NB4 (cell line): ENCODE data around the gene PRRG2.

Source experiments
- DNase-seq: peaks from one replicate; pipeline ENCODE4 v3.0.0; 2010; ENCODE audit warnings: low read depth
- H3K4me3 ChIP-seq: one replicate; pipeline ENCODE4 v1.5.1; 2011; ENCODE audit warnings: mild to moderate bottlenecking, low read depth, low read length, moderate library complexity
- MYC ChIP-seq: IDR thresholded peaks from 2 replicates; pipeline ENCODE4 v1.6.1; 2011; ENCODE audit warnings: low read depth, low read length
- POLR2A ChIP-seq: IDR thresholded peaks from 2 replicates; pipeline ENCODE4 v1.6.1; 2011; ENCODE audit warnings: mild to moderate bottlenecking; ENCODE audit not compliant: insufficient read length; ENCODE audit errors: extremely low read depth
- TF ChIP-seq, protein P1 (sequence below): IDR thresholded peaks from one replicate; pipeline ENCODE4 v1.5.1; 2012; ENCODE audit warnings: low read depth, low read length
- TF ChIP-seq, protein P2 (sequence below): IDR thresholded peaks from 2 replicates; pipeline ENCODE4 v1.6.1; 2011; ENCODE audit warnings: low read depth, low read length

Gene PRRG2

GRCh38 chr19:49567861-49568441 is 13.2 kb upstream of the PRRG2 start:
- TF ChIP-seq POLR2A, result no peak
- TF ChIP-seq, protein P1, sequence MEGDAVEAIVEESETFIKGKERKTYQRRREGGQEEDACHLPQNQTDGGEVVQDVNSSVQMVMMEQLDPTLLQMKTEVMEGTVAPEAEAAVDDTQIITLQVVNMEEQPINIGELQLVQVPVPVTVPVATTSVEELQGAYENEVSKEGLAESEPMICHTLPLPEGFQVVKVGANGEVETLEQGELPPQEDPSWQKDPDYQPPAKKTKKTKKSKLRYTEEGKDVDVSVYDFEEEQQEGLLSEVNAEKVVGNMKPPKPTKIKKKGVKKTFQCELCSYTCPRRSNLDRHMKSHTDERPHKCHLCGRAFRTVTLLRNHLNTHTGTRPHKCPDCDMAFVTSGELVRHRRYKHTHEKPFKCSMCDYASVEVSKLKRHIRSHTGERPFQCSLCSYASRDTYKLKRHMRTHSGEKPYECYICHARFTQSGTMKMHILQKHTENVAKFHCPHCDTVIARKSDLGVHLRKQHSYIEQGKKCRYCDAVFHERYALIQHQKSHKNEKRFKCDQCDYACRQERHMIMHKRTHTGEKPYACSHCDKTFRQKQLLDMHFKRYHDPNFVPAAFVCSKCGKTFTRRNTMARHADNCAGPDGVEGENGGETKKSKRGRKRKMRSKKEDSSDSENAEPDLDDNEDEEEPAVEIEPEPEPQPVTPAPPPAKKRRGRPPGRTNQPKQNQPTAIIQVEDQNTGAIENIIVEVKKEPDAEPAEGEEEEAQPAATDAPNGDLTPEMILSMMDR, result no peak
- TF ChIP-seq MYC, result no peak
- no peak overlapping the region for H3K4me3 ChIP-seq
- peak; percentile 70 for DNase-seq

DNA sequence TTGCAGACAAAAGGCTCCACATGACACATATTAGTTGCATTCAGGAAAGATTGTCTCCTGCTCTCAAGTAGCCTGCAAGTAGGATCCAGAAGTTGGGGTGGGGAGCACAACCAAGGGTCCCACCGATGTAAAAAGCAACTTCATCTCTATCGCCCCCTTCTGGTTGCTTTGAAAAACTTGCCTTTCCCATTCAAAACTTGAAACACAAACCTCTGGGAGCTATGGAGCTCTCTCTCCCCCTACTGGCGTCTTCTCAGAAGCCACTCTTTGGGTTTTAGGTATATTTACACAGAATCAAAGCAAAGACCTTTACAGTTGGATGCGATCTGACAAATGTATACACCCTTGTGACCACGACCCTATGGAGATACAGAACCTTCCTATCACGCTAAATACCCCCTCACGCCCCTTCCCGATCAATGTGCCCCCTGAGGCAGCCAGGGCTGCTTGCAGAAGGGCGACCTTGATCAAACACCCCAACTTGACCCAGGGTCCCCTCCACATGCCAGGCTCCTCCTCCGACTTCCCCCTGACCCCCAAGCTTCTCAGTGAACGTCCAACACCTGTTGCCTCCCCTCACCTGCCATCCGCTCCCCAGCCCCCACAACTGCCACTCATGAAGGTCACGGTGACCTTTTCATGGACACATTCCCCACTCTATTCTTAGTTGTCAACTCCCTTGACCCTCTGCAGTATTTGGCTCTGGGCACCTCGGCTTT is 10.8 kb upstream of the PRRG2 start:
- TF ChIP-seq, protein P2, sequence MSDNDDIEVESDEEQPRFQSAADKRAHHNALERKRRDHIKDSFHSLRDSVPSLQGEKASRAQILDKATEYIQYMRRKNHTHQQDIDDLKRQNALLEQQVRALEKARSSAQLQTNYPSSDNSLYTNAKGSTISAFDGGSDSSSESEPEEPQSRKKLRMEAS, result no peak
- TF ChIP-seq POLR2A (no peak), MYC (peak; percentile 40; the same call in 1 of the 2 replicates)
- TF ChIP-seq, protein P1, result peak; percentile 98
- no peak overlapping the region for H3K4me3 ChIP-seq
- DNase-seq, result peak; percentile 88

DNA sequence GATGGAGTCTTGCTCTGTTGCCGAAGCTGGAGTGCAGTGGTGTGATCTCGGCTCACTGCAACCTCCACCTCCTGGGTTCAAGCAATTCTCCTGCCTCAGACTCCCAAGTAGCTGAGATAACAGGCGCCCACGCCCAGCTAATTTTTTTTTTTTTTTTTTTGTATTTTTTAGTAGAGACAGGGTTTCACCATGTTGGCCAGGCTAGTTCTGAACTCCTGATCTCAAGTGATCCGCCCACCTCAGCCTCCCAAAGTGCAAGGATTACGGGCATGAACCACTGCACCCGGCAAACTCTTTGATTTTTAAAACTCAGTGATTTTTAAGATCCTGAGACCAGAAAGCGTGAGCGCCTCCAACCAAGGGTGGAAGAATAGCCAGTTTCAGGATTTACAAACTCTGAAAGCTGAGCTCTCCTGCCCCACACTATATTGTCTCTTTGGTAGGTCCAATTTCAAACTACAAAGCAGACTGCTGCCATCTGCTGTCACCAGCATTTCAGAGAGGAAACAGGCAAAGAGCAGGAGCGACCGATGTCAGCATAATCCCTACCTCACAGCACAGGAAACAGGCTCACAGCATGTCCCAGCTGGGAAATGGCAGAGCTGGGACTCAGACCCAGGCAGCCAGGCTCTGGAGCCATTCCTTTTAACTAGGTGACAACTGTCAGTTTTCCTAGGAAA is 10.0 kb upstream of the PRRG2 start:
- peak; percentile 46 for DNase-seq
- H3K4me3 ChIP-seq, result no peak overlapping the region
- TF ChIP-seq POLR2A (no peak), MYC (no peak)
- TF ChIP-seq, protein P2, result no peak
- TF ChIP-seq, protein P1, result no peak

DNA sequence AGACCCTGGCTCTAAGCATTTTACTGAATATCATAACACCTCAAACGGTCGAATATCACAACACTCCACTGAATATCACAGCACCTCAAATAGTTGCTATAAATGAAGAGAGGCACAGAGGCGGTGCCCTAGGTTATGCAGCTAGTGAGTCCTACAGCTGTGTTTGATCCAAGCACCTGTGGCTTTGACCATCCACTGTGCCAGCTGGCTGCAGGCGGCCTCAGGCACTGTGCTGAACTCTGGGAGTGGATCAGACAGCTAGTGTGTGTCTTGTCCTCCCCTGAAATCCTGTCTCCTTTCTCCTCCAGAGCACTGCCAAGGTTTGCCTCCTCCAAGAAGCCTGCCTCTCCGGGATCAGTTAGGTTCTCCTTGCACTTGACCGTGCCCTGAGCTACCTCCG is 8.1 kb upstream of the PRRG2 start:
- H3K4me3 ChIP-seq, result no peak overlapping the region
- no peak for DNase-seq
- TF ChIP-seq, protein P1, result no peak
- no peak for TF ChIP-seq MYC
- TF ChIP-seq, protein P2, result no peak
- TF ChIP-seq POLR2A, result no peak

- DNase-seq, result no peak
- TF ChIP-seq, protein P1, result no peak
- no peak for TF ChIP-seq MYC
- TF ChIP-seq, protein P2, result no peak
- H3K4me3 ChIP-seq, result no peak overlapping the region
Observed at GRCh38 chr19:49573425-49573824, 7.7 kb upstream of the PRRG2 start.
